IPS DF 19.7 (cell line): Measurements from ENCODE around the gene C16orf74.

ENCODE experiments used
- DNase-seq: peaks from one replicate; pipeline ENCODE4 v3.0.0-alpha.2; 2013; ENCODE audit warnings: low read depth, low spot score

C16orf74 gene

GRCh38 chr16:85696781-85697180 is 54.1 kb downstream of the C16orf74 start:
- no peak for DNase-seq

GRCh38 chr16:85695196-85696128 is 55.4 kb downstream of the C16orf74 start:
- no peak for DNase-seq

DNA sequence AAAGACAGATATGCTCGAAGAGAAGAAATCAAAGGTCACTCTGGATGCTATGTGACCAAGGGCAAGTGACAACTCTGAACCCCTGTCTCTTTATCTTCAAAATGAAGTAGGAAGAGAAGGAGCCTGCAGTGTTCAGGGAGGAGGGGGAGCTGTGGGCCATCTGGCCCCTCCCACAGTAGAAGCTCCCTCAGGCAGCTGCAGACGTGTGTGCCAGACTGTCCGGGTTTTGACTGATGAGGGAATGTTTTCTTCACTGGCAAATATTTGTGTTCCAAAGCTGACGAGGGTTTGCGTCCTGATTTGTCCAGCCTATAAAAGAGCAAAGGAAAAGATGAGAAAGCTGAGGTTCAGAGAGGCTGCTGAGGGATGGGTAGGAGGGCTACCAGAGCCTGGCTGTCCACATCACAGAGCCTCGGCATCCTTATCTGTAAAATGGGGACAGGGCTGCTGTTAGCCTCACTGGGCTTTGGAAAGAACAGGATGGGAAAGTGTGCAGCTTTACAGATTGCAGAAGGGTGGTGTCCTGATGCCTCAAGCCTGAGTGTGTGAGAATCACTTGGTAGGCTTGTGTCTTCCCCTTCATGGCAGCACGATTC is 60.3 kb downstream of the C16orf74 start:
- DNase-seq, result no peak

GRCh38 chr16:85689950-85690320 is 61.0 kb downstream of the C16orf74 start:
- no peak for DNase-seq

DNA sequence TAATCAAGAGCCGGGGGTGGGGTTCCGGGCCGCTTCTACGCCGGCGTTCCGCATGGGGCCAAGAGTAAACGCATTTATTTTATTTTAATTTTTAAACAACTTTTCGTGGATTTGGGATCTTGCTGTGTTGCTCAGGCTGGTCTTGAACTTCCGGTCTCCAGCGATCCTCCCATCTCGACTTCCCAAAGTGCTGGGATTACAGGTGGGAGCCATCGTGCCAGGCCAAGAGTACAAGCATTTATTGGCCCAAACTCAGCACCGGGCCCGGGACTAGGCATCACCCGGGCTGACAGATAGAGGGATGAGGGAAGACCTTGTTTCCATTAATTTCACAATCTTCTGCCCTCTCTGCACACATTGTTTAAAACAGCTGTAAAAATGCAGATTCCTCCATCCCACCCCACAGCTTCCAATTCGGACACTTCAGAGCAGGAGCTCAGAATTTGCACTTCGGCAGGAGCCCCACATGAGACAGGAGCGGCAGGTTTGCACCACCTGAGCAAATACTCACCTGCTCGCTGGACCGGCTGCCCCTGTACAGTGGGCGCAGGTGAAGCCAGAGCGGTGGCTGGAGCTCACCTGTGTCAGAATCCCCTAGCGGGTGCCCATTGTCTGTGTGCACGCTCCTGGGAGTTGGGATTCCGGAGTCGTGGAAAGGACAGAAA is 61.5 kb downstream of the C16orf74 start:
- DNase-seq, result no peak

- peak; percentile 38 for DNase-seq
Measured at GRCh38 chr16:85688586-85689284, 62.2 kb downstream of the C16orf74 start, which contains the start of gene GINS2. Gene GINS2, minus strand, starts transcription at chr16:85688954. Its CDS starts 56 bp downstream, at chr16:85688898.

GRCh38 chr16:85687651-85688471 is 63.0 kb downstream of the C16orf74 start:
- DNase-seq, result no peak

- DNase-seq, result no peak
Measured at GRCh38 chr16:85686912-85687591, 63.8 kb downstream of the C16orf74 start.

DNA sequence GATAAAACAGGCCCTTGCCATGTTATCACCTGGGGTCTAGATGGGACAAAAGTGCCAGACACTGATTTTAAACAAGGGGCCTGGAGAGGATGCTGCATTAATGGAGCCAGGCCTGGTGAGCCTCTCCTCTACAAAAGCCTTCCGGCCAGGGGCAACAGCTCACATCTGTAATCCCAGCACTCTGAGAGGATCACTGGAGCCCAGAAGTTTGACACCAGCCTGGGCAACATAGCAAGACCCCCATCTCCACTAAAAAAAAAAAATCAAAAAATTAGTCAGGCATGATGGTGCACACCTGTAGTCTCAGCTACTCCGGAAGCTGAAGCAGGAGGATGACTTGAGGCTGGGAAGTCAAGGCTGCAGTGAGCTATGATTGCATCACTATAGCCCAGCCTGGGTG is 65.6 kb downstream of the C16orf74 start:
- no peak for DNase-seq

- DNase-seq, result no peak
Measured at GRCh38 chr16:85683363-85683762, 67.5 kb downstream of the C16orf74 start.

- no peak for DNase-seq
Measured at GRCh38 chr16:85682516-85682915, 68.4 kb downstream of the C16orf74 start.

- DNase-seq, result no peak
Measured at GRCh38 chr16:85681255-85681654, 69.6 kb downstream of the C16orf74 start.

DNA sequence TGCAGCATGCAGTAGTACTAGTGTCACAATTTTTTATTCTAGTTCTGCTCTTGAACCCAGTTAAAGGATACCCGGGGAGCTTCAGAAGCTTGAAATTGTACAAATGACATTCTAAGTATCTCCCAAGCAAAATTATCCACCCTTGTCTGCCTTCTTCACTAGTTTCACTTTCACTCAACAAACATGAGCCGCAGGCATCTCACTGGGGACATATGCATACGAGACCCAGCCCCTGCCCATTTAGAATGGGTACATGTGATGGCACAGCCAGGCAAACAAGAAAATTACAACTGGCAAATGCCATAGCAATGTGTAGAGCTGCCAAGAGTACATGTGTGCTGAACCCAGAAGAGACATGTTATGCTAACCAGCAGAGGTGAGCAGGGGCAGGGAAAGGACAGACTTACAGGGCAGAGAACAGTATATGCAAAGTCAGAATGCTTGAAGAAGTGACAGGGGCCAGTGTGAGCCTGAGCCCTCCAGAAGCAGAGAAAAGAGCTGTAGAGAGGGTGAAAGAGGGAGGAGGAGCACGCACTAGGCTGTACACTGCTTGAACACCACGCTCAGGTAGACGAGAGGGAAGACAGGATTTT is 70.4 kb downstream of the C16orf74 start:
- no peak for DNase-seq

DNA sequence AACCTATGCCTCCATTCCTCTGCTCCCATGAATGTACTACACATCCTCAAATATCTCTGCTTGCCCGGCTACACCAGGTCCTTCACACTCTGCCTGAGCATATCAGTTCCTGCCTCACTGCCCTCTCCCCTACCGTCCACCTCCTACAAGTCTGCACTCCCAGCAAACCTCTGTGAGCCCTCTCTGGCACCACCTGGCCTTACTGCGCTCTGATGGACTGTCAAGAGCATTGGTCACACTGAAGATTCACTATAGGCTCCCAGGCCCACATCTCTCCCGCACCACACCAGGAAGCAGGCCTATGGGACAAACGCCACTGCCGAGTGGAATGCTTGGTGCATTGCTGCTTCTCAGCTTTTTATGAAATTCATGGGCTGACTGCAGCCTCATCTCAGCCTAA is 71.0 kb downstream of the C16orf74 start:
- DNase-seq, result no peak

GRCh38 chr16:85678821-85679220 is 72.1 kb downstream of the C16orf74 start:
- DNase-seq, result no peak

- no peak for DNase-seq
Measured at GRCh38 chr16:85678016-85678415, 72.9 kb downstream of the C16orf74 start.

DNA sequence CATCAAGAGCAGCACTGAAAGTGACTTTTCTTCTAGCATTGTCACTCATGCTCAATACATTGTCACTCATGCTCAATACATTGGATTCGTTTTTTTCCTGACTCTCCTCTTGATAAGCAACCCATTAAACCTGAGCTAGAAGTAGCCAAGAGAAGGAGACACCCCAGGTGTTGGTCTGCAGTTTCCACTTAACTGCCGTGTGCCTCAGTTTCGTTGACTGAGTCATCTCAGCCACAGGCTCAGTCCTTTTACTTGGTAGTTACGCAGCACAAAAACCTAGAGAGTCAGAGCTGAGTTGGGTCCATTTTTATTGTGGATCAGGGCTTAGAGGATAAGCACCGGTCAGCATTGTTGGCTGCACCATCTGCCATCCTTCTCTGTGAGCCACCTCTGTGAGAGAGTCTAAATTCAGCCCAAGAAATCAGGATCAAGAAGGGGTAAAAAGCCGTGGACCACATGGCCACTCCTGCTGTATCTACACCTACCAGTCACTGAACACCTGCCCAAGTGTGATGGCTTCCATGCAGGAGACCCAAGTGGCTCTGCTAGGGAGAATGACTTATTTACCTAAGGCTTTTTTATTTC is 73.4 kb downstream of the C16orf74 start:
- no peak for DNase-seq

GRCh38 chr16:85676466-85676865 is 74.4 kb downstream of the C16orf74 start:
- DNase-seq, result no peak

DNA sequence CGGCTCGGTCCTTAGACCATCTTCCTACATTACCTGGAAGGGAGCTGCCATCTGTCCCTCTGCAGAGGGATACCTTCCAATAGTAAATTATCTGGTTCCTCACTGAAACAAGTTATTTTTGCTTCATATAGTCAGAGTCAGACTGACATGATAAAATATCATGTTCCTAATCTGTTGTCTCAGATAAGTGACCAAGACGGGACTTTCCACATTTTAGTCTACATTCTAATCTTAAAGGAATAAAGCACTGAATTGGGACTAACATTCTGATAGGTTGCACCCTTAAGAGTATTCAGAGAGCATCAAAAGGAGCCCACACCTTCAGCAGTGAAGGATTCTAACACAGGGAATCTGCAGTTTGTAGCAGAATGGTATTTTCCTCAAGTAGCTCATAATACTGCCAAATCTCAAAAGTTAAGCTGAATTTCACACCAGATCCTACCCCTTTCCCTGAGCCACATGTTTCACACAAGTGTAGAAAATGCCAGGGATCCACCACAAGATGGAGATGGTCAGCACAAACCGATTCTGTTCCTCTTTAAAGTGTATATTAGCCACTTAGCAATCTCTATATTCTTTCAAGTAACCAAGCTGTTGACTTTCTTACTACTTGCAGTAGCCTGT is 75.5 kb downstream of the C16orf74 start:
- no peak for DNase-seq
